Measurements from ENCODE around the gene TRMT5.

DNA sequence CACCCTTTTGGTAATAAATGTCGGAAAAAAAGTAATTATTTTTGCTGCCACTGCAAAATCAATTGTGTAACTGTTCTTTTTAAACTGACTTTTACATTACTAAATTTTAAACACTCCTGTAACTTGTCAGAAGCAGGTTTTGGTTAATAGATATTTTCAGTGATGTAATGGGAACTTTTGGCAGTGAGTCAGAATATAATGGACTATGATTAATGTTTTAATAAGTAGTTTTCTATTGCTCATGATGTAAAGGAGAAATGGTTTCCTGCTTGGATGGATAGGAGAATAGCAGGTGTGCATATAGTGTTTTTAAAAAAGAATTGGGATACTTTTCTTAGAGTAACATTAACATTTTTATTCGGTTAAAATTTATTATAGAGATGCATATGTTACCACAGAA, 58.8 kb downstream of the TRMT5 start:
- TF ChIP-seq, protein P1, sequence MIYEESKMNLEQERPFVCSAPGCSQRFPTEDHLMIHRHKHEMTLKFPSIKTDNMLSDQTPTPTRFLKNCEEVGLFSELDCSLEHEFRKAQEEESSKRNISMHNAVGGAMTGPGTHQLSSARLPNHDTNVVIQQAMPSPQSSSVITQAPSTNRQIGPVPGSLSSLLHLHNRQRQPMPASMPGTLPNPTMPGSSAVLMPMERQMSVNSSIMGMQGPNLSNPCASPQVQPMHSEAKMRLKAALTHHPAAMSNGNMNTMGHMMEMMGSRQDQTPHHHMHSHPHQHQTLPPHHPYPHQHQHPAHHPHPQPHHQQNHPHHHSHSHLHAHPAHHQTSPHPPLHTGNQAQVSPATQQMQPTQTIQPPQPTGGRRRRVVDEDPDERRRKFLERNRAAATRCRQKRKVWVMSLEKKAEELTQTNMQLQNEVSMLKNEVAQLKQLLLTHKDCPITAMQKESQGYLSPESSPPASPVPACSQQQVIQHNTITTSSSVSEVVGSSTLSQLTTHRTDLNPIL (CRISPR knock-in tag; IDR thresholded peaks at IDR 0.05; ENCODE audit: low read depth): peak; percentile 90
- TF ChIP-seq, protein P2, sequence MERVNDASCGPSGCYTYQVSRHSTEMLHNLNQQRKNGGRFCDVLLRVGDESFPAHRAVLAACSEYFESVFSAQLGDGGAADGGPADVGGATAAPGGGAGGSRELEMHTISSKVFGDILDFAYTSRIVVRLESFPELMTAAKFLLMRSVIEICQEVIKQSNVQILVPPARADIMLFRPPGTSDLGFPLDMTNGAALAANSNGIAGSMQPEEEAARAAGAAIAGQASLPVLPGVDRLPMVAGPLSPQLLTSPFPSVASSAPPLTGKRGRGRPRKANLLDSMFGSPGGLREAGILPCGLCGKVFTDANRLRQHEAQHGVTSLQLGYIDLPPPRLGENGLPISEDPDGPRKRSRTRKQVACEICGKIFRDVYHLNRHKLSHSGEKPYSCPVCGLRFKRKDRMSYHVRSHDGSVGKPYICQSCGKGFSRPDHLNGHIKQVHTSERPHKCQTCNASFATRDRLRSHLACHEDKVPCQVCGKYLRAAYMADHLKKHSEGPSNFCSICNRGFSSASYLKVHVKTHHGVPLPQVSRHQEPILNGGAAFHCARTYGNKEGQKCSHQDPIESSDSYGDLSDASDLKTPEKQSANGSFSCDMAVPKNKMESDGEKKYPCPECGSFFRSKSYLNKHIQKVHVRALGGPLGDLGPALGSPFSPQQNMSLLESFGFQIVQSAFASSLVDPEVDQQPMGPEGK (CRISPR knock-in tag; IDR thresholded peaks at IDR 0.05; ENCODE audit: borderline replicate concordance): no peak
- TF ChIP-seq BACH2 (CRISPR knock-in tag; IDR thresholded peaks at IDR 0.05; ENCODE audit: borderline replicate concordance): no peak
- TF ChIP-seq ZFP3 (CRISPR knock-in tag; IDR thresholded peaks at IDR 0.05): no peak
- TF ChIP-seq, protein P3, sequence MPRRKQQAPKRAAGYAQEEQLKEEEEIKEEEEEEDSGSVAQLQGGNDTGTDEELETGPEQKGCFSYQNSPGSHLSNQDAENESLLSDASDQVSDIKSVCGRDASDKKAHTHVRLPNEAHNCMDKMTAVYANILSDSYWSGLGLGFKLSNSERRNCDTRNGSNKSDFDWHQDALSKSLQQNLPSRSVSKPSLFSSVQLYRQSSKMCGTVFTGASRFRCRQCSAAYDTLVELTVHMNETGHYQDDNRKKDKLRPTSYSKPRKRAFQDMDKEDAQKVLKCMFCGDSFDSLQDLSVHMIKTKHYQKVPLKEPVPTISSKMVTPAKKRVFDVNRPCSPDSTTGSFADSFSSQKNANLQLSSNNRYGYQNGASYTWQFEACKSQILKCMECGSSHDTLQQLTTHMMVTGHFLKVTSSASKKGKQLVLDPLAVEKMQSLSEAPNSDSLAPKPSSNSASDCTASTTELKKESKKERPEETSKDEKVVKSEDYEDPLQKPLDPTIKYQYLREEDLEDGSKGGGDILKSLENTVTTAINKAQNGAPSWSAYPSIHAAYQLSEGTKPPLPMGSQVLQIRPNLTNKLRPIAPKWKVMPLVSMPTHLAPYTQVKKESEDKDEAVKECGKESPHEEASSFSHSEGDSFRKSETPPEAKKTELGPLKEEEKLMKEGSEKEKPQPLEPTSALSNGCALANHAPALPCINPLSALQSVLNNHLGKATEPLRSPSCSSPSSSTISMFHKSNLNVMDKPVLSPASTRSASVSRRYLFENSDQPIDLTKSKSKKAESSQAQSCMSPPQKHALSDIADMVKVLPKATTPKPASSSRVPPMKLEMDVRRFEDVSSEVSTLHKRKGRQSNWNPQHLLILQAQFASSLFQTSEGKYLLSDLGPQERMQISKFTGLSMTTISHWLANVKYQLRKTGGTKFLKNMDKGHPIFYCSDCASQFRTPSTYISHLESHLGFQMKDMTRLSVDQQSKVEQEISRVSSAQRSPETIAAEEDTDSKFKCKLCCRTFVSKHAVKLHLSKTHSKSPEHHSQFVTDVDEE (CRISPR knock-in tag; IDR thresholded peaks at IDR 0.05): no peak
- no peak for TF ChIP-seq OSR1 (CRISPR knock-in tag; IDR thresholded peaks at IDR 0.05)
- no peak for TF ChIP-seq TCF4 (CRISPR knock-in tag; IDR thresholded peaks at IDR 0.05; ENCODE audit: borderline replicate concordance)
- no peak for TF ChIP-seq GLIS3 (CRISPR knock-in tag; IDR thresholded peaks at IDR 0.05)
- peak; percentile 96 for TF ChIP-seq ISL1 (CRISPR knock-in tag; IDR thresholded peaks at IDR 0.05)
- TF ChIP-seq SNAI2 (CRISPR knock-in tag; IDR thresholded peaks at IDR 0.05): no peak
- no peak for TF ChIP-seq CSDC2 (CRISPR knock-in tag; IDR thresholded peaks at IDR 0.05)
- TF ChIP-seq ARNTL (CRISPR knock-in tag; IDR thresholded peaks at IDR 0.05; ENCODE audit: borderline replicate concordance, low read depth): no peak
- no peak for TF ChIP-seq ZNF70 (CRISPR knock-in tag; IDR thresholded peaks at IDR 0.05)
- TF ChIP-seq ZFP30 (CRISPR knock-in tag; IDR thresholded peaks at IDR 0.05): no peak
